ENCODE measurements around the gene CUX1. TPM values are rescaled to one million over a fixed set of nuclear protein-coding genes. Genes with fewer than 3 reads are reported as not detected.
"Not testable (repeated sequence)": the region's sequence is repeated elsewhere in the genome, so short reads cannot be mapped to it uniquely, and the experiment has no call there.

The CUX1 gene
- total RNA-seq, 1 donor: 99.1 TPM

GRCh38 chr7:102287111-102287980, 469.9 kb downstream of the CUX1 start:
- DNase-seq (ENCODE audit: low read depth in 2 of 3, low spot score in 2 of 3): peak in 1 of 3 donors; percentile 29

GRCh38 chr7:102287981-102288278, 470.5 kb downstream of the CUX1 start:
- no peak for DNase-seq (ENCODE audit: low read depth in 2 of 3, low spot score in 2 of 3)

- no peak for DNase-seq (ENCODE audit: low read depth in 2 of 3, low spot score in 2 of 3)
These were observed 471.0 kb downstream of the CUX1 start for GRCh38 chr7:102288285-102288930.

GRCh38 chr7:102289057-102289456, 471.6 kb downstream of the CUX1 start:
- DNase-seq (ENCODE audit: low read depth in 2 of 3, low spot score in 2 of 3): no peak

- no peak for DNase-seq (ENCODE audit: low read depth in 2 of 3, low spot score in 2 of 3)
These were observed 473.9 kb downstream of the CUX1 start for GRCh38 chr7:102291056-102291915.

- no peak for DNase-seq (ENCODE audit: low read depth in 2 of 3, low spot score in 2 of 3)
These were observed 474.5 kb downstream of the CUX1 start for GRCh38 chr7:102291916-102292267.

- DNase-seq (ENCODE audit: low read depth in 2 of 3, low spot score in 2 of 3): no peak
These were observed 475.7 kb downstream of the CUX1 start for GRCh38 chr7:102292813-102293798.

GRCh38 chr7:102294589-102294988, 477.2 kb downstream of the CUX1 start:
- DNase-seq (ENCODE audit: low read depth in 2 of 3, low spot score in 2 of 3): no peak

GRCh38 chr7:102295346-102296178, 478.1 kb downstream of the CUX1 start:
- no peak for DNase-seq (ENCODE audit: low read depth in 2 of 3, low spot score in 2 of 3)

GRCh38 chr7:102296179-102296438, 478.7 kb downstream of the CUX1 start:
- no peak for DNase-seq (ENCODE audit: low read depth in 2 of 3, low spot score in 2 of 3)

- DNase-seq (ENCODE audit: low read depth in 2 of 3, low spot score in 2 of 3): no peak
These were observed 479.1 kb downstream of the CUX1 start for GRCh38 chr7:102296514-102296913.

GRCh38 chr7:102297487-102298218, 480.2 kb downstream of the CUX1 start:
- DNase-seq (ENCODE audit: low read depth in 2 of 3, low spot score in 2 of 3): no peak

GRCh38 chr7:102300643-102301221, 483.3 kb downstream of the CUX1 start:
- DNase-seq (ENCODE audit: low read depth in 2 of 3, low spot score in 2 of 3): no peak

GRCh38 chr7:102301367-102301766, 483.9 kb downstream of the CUX1 start:
- DNase-seq (ENCODE audit: low read depth in 2 of 3, low spot score in 2 of 3): not testable (repeated sequence)

GRCh38 chr7:102302025-102302424, 484.6 kb downstream of the CUX1 start:
- DNase-seq (ENCODE audit: low read depth in 2 of 3, low spot score in 2 of 3): no peak

- DNase-seq (ENCODE audit: low read depth in 2 of 3, low spot score in 2 of 3): no peak
These were observed 486.4 kb downstream of the CUX1 start for GRCh38 chr7:102303669-102304422.

GRCh38 chr7:102304668-102305067, 487.2 kb downstream of the CUX1 start:
- DNase-seq (ENCODE audit: low read depth in 2 of 3, low spot score in 2 of 3): no peak
